Endothelial cell of umbilical vein (primary cell): Measurements from ENCODE around the gene TRAPPC5. TPM values are rescaled to one million over a fixed set of nuclear protein-coding genes. Genes with fewer than 3 reads are reported as not detected.

ENCODE experiments used
- BruUV-seq: library from RNA; stranded (reverse); fragments of 400-500 nt; replicated peaks from 2 replicates; lab custom pipeline; 2021; lab: Mats Ljungman, UMichigan
- CTCF ChIA-PET: fragments of 300-600, 350-600 bp; sonication (Branson Sonifier 250); formaldehyde crosslinking; loops from one replicate; lab custom pipeline; 2021; ENCODE audit warnings: antibody characterized with exemption, inconsistent platforms; lab: Charles Lee
- POLR2A ChIA-PET: fragments of 300-600, 350-600 bp; sonication (Branson Sonifier 250); formaldehyde crosslinking; loops from one replicate; lab custom pipeline; 2021; ENCODE audit warnings: antibody characterized with exemption, inconsistent platforms; lab: Charles Lee
- DNase-seq: peaks from one replicate; pipeline ENCODE4 v3.0.0-alpha.2; 2011; ENCODE audit warnings: low read depth, low spot score
- FAIRE-seq: peaks from 2 replicates; lab custom pipeline; 2011; peaks lifted over from hg19 to GRCh38; lab: Jason Lieb, UNC
- H2AFZ ChIP-seq: 2 replicates; pipeline ENCODE4 v1.6.0; 2012; ENCODE audit warnings: low read depth, low read length, control low read depth, inconsistent platforms
- H3K27ac ChIP-seq: 2 replicates; pipeline ENCODE4 v1.5.1; 2011; ENCODE audit warnings: low read depth, mild to moderate bottlenecking, control low read depth, low read length, moderate library complexity; ENCODE audit not compliant: insufficient read depth
- H3K27me3 ChIP-seq, 2 experiments: 2 replicates each; pipeline versions ENCODE4 v1.6.0 to v1.6.1; 2011; ENCODE audit warnings: low read length in 2 of 2, mixed read lengths in 1 of 2; ENCODE audit not compliant: control insufficient read depth in 2 of 2, insufficient read depth in 2 of 2
- H3K36me3 ChIP-seq, 2 experiments: 2 replicates in 1 of 2; 3 replicates in 1 of 2; pipeline ENCODE4 v1.5.1; 2011; ENCODE audit warnings: low read length in 2 of 2, mild to moderate bottlenecking in 1 of 2, moderate library complexity in 1 of 2; ENCODE audit not compliant: control insufficient read depth in 2 of 2, insufficient read depth in 2 of 2; ENCODE audit errors: extremely low read depth in 1 of 2
- H3K4me1 ChIP-seq: 3 replicates; pipeline ENCODE4 v1.5.1; 2011; ENCODE audit warnings: mild to moderate bottlenecking, low read length; ENCODE audit not compliant: control insufficient read depth, insufficient read depth; ENCODE audit errors: extremely low read depth
- H3K4me2 ChIP-seq: 2 replicates; pipeline ENCODE4 v1.6.1; 2011; ENCODE audit warnings: low read length, control low read depth, mixed read lengths; ENCODE audit not compliant: insufficient read depth
- H3K4me3 ChIP-seq, 3 experiments: fragments of 200-600 bp in 1 of 3; sonication (generic), shearing (Covaris generic) in 1 of 3; replicated peaks in 1 of 3; 2 replicates each; pipeline ENCODE4 v1.5.1; 2011 to 2016; ENCODE audit warnings: control low read depth in 3 of 3, low read length in 3 of 3, mild to moderate bottlenecking in 2 of 3, inconsistent platforms in 1 of 3, low read depth in 1 of 3, moderate library complexity in 1 of 3; ENCODE audit not compliant: insufficient read depth in 1 of 3
- H3K79me2 ChIP-seq: 2 replicates; pipeline ENCODE4 v1.6.0; 2012; ENCODE audit warnings: low read length, inconsistent platforms; ENCODE audit not compliant: control insufficient read depth, insufficient read depth
- H3K9ac ChIP-seq: replicated peaks from 2 replicates; pipeline ENCODE3; 2011; ENCODE audit warnings: low read length, control low read depth; ENCODE audit not compliant: insufficient read depth; ENCODE audit errors: extremely low read depth
- H3K9me1 ChIP-seq: replicated peaks from 3 replicates; pipeline ENCODE4 v1.6.0; 2011; ENCODE audit warnings: mild to moderate bottlenecking, low read length; ENCODE audit not compliant: control insufficient read depth, insufficient read depth; ENCODE audit errors: extremely low read depth
- H3K9me3 ChIP-seq: replicated peaks from 2 replicates; pipeline ENCODE4 v1.5.1; 2012; ENCODE audit warnings: low read length, inconsistent platforms; ENCODE audit not compliant: control insufficient read depth, insufficient read depth
- H4K20me1 ChIP-seq: replicated peaks from 2 replicates; pipeline ENCODE3; 2011; ENCODE audit warnings: mild to moderate bottlenecking, low read length; ENCODE audit not compliant: control insufficient read depth, insufficient read depth; ENCODE audit errors: extremely low read depth
- EZH2 ChIP-seq: IDR thresholded peaks from 2 replicates; pipeline ENCODE4 v1.6.1; 2012; ENCODE audit warnings: borderline replicate concordance, low read depth, mild to moderate bottlenecking, moderate library complexity, low read length, inconsistent platforms; ENCODE audit not compliant: severe bottlenecking
- FOS ChIP-seq: IDR thresholded peaks from 2 replicates; pipeline ENCODE4 v1.6.1; 2011; ENCODE audit warnings: mild to moderate bottlenecking, low read length, moderate library complexity, borderline replicate concordance; ENCODE audit not compliant: insufficient read depth
- GATA2 ChIP-seq: IDR thresholded peaks from 2 replicates; pipeline ENCODE4 v1.7.0; 2011; ENCODE audit warnings: low read depth, mild to moderate bottlenecking, moderate library complexity, mixed read lengths, low read length; ENCODE audit not compliant: insufficient read length, insufficient read depth
- JUN ChIP-seq: IDR thresholded peaks from 2 replicates; pipeline ENCODE4 v1.6.1; 2011; ENCODE audit warnings: borderline replicate concordance, low read depth; ENCODE audit not compliant: insufficient read length, insufficient read depth
- MYC ChIP-seq: IDR thresholded peaks from one replicate; pipeline ENCODE4 v1.6.1; 2011; ENCODE audit warnings: mild to moderate bottlenecking, low read depth, low read length
- POLR2A ChIP-seq: IDR thresholded peaks from 2 replicates; pipeline ENCODE4 v1.6.1; 2012; ENCODE audit warnings: low read depth, mild to moderate bottlenecking, control low read depth, low read length
- POLR2AphosphoS5 ChIP-seq: IDR thresholded peaks from 2 replicates; pipeline ENCODE4 v1.6.1; 2012; ENCODE audit warnings: low read depth, mild to moderate bottlenecking, control low read depth, low read length, moderate library complexity; ENCODE audit not compliant: insufficient read depth
- dilution Hi-C: fragments of 300-500 bp; cut with MboI; formaldehyde crosslinking; loops from one replicate; pipeline ENCODE4 v1.15.0; 2019; ENCODE audit warnings: low sequenced_read_pairs; ENCODE audit not compliant: extremely low pct_ligation_motif_present
- intact Hi-C: fragments of 100-400 bp; cut with micrococcal nuclease; formaldehyde crosslinking; loops from one replicate; pipeline ENCODE4 v1.10.0; 2022
- polyA plus RNA-seq, 4 experiments: library from polyadenylated mRNA; depleted of rRNA in 3 of 4; stranded (reverse) in 3 of 4; unstranded in 1 of 4; fragments of >200 nt; gene quantifications; 2 replicates each; pipeline versions ENCODE4 v1.2.1 to v1.2.3, GENCODE V29; 2011 to 2012; ENCODE audit warnings: missing spikeins in 1 of 4
- total RNA-seq: library from RNA; stranded (reverse); gene quantifications from 2 replicates; pipeline ENCODE4 v1.2.3, GENCODE V29; 2021
- TF ChIP-seq, protein P1 (sequence below), 2 donors: IDR thresholded peaks; 1 replicate in 1 of 2; 2 replicates in 1 of 2; pipeline ENCODE4 v1.5.1; 2011; ENCODE audit warnings: low read length in 2 of 2, mild to moderate bottlenecking in 2 of 2, moderate library complexity in 2 of 2, control low read depth in 1 of 2, inconsistent platforms in 1 of 2, low read depth in 1 of 2; ENCODE audit not compliant: insufficient read depth in 1 of 2; ENCODE audit errors: extremely low read depth in 1 of 2
- TF ChIP-seq, protein P2 (sequence below): IDR thresholded peaks from 2 replicates; pipeline ENCODE4 v1.6.1; 2011; ENCODE audit not compliant: insufficient read depth, insufficient read length

TRAPPC5 gene
- total and polyA plus RNA-seq, 2 donors (not counting 3 experiments of a cell fraction or from before 2014, with no cell fraction given) = 114 to 172 TPM

DNA sequence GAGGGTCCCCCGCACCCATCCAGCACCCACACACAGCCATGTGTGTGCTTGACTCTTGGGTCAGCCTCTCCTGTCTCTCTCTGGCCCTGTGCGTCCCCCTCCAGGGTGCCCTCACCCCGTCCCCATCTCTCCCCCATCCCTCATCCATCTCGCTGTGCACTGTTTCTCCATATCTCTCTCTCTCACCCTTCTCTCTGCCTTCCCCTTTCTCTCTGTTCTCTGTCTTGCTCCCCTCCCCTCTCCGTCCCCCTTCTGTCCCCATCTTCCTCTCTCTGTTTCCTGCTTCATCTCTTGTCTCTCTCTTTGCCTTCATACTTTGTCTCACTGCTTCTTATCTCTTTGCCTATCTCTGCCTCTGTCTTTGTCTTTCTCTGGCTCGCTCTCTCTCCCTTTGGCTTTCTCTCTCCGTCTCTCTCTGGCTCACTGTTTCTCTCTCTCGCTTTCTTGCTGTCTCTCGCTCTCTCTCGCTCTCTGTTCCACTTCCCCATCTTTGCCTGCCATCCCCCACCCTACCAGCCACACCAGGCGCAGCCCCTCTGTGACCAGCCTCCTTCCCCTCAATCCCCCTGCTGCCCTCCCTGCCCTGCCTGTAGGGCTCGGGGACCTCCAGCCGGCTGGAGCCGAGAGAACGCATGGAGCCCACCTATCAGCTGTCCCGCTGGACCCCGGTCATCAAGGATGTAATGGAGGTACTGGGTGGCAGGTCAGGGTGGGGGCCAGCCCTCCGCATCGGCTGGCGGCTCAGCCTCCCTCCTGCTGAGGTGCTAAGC, 34.8 kb upstream of the TRAPPC5 start:
- FAIRE-seq (no peak), DNase-seq (no peak)
- intact Hi-C loops = no loop called here
- dilution Hi-C loops = no loop called here
- H3K9me3 ChIP-seq = no peaks in the 10 kb centered on the region
- H4K20me1 ChIP-seq = no peaks in the 10 kb centered on the region
- TF ChIP-seq EZH2 (no peak), JUN (no peak), POLR2A (no peak), POLR2AphosphoS5 (no peak), GATA2 (no peak), FOS (no peak), MYC (no peak)
- TF ChIP-seq, protein P1, sequence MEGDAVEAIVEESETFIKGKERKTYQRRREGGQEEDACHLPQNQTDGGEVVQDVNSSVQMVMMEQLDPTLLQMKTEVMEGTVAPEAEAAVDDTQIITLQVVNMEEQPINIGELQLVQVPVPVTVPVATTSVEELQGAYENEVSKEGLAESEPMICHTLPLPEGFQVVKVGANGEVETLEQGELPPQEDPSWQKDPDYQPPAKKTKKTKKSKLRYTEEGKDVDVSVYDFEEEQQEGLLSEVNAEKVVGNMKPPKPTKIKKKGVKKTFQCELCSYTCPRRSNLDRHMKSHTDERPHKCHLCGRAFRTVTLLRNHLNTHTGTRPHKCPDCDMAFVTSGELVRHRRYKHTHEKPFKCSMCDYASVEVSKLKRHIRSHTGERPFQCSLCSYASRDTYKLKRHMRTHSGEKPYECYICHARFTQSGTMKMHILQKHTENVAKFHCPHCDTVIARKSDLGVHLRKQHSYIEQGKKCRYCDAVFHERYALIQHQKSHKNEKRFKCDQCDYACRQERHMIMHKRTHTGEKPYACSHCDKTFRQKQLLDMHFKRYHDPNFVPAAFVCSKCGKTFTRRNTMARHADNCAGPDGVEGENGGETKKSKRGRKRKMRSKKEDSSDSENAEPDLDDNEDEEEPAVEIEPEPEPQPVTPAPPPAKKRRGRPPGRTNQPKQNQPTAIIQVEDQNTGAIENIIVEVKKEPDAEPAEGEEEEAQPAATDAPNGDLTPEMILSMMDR (IDR thresholded peaks at IDR 0.05; ENCODE audit: extremely low read depth in 1 of 2, insufficient read depth in 1 of 2, low read depth in 1 of 2, low read length in 2 of 2) = no peak
- TF ChIP-seq, protein P2, sequence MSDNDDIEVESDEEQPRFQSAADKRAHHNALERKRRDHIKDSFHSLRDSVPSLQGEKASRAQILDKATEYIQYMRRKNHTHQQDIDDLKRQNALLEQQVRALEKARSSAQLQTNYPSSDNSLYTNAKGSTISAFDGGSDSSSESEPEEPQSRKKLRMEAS = no peak
- no peak overlapping the region for H3K9ac ChIP-seq
- H3K9me1 ChIP-seq = no peaks in the 10 kb centered on the region
- CTCF ChIA-PET = no interaction called here
- no peaks in the 10 kb centered on the region for H3K4me1 ChIP-seq
- BruUV-seq = no TSS peak
- POLR2A ChIA-PET = no interaction called here
- no peak overlapping the region for H3K27ac ChIP-seq
- no peaks in the 10 kb centered on the region for H3K36me3 ChIP-seq
- H3K79me2 ChIP-seq = no peaks in the 10 kb centered on the region
- no peak overlapping the region for H2AFZ ChIP-seq
- H3K27me3 ChIP-seq = peaks cover 0 to 2% of the 10 kb centered on the region in 2 experiments
- H3K4me3 ChIP-seq = no peak overlapping the region
- H3K4me2 ChIP-seq = no peak overlapping the region
